Neural cell (in vitro differentiated cells): Measurements from ENCODE around the gene PGBD1. TPM values are rescaled to one million over a fixed set of nuclear protein-coding genes. Genes with fewer than 3 reads are reported as not detected.

Experiments used
- H2AFZ ChIP-seq: fragments of 200-600, 300-800 bp; sonication (generic), shearing (Covaris generic); 2 replicates; pipeline ENCODE4 v1.6.0; 2014; ENCODE audit warnings: low read depth, mild to moderate bottlenecking, antibody characterized with exemption, low read length, moderate library complexity
- H3F3A ChIP-seq: fragments of 200-600 bp; shearing (Covaris generic); 2 replicates; pipeline ENCODE4 v1.6.1; 2016; ENCODE audit warnings: mild to moderate bottlenecking, moderate library complexity, mixed read lengths, antibody characterized with exemption, low read length; ENCODE audit not compliant: insufficient read depth, poor library complexity, severe bottlenecking
- H3K27ac ChIP-seq: fragments of 200-600, 300-800 bp; sonication (generic), shearing (Covaris generic); 2 replicates; pipeline ENCODE4 v1.5.1; 2014; ENCODE audit warnings: mild to moderate bottlenecking, low read length, moderate library complexity
- H3K27me3 ChIP-seq: fragments of 300-800, 200-600 bp; sonication (generic), shearing (Covaris generic); 2 replicates; pipeline ENCODE4 v1.6.0; 2014; ENCODE audit warnings: mild to moderate bottlenecking, low read depth, low read length, moderate library complexity; ENCODE audit not compliant: insufficient read depth
- H3K36me3 ChIP-seq: fragments of 300-800, 200-600 bp; sonication (generic), shearing (Covaris generic); 2 replicates; pipeline ENCODE4 v1.5.1; 2014; ENCODE audit warnings: mild to moderate bottlenecking, antibody characterized with exemption, low read length, moderate library complexity; ENCODE audit not compliant: insufficient read depth
- H3K4me2 ChIP-seq: fragments of 300-800, 200-600 bp; sonication (generic), shearing (Covaris generic); 2 replicates; pipeline ENCODE4 v1.6.0; 2014; ENCODE audit warnings: mild to moderate bottlenecking, low read length
- H3K4me3 ChIP-seq: fragments of 300-800, 200-600 bp; sonication (generic), shearing (Covaris generic); 2 replicates; pipeline ENCODE4 v1.5.1; 2014; ENCODE audit warnings: mild to moderate bottlenecking, low read length, moderate library complexity
- H3K79me2 ChIP-seq: fragments of 200-600 bp; shearing (Covaris generic); replicated peaks from 2 replicates; pipeline ENCODE4 v1.6.0; 2014; ENCODE audit warnings: mild to moderate bottlenecking, low read length, moderate library complexity; ENCODE audit not compliant: insufficient read depth
- H3K9ac ChIP-seq: fragments of 300-800, 200-600 bp; sonication (generic), shearing (Covaris generic); 2 replicates; pipeline ENCODE4 v1.6.1; 2016; ENCODE audit warnings: mild to moderate bottlenecking, low read length, mixed read lengths
- H3K9me2 ChIP-seq: fragments of 200-600 bp; shearing (Covaris generic); 2 replicates; pipeline ENCODE4 v1.6.1; 2016; ENCODE audit warnings: mild to moderate bottlenecking, low read length, mixed read lengths; ENCODE audit not compliant: insufficient read depth
- H3K9me3 ChIP-seq: fragments of 200-600, 300-800 bp; sonication (generic), shearing (Covaris generic); 2 replicates; pipeline ENCODE4 v1.6.1; 2016; ENCODE audit warnings: mild to moderate bottlenecking, mixed run types, low read length, moderate library complexity, mixed read lengths
- H4K20me1 ChIP-seq: fragments of 200-600 bp; shearing (Covaris generic); 2 replicates; pipeline ENCODE4 v1.6.1; 2016; ENCODE audit warnings: mild to moderate bottlenecking, mixed run types; ENCODE audit not compliant: insufficient read depth
- CTCF ChIP-seq: fragments of 450-650 bp; IDR thresholded peaks from 2 replicates; pipeline ENCODE4 v1.5.1; 2014; ENCODE audit warnings: antibody characterized with exemption, mild to moderate bottlenecking, moderate library complexity; ENCODE audit not compliant: poor library complexity, severe bottlenecking
- EP300 ChIP-seq: fragments of 450-650 bp; conservative IDR thresholded peaks from 2 replicates; pipeline ENCODE4 v1.6.1; 2014; ENCODE audit warnings: antibody characterized with exemption, mild to moderate bottlenecking, moderate library complexity; ENCODE audit not compliant: poor library complexity, severe bottlenecking
- EZH2 ChIP-seq: fragments of 200-600, 300-800 bp; shearing (Covaris generic), sonication (generic); IDR thresholded peaks from 2 replicates; pipeline ENCODE4 v1.6.1; 2014; ENCODE audit warnings: antibody characterized with exemption, low read length, borderline replicate concordance, mild to moderate bottlenecking; ENCODE audit not compliant: insufficient read depth, poor library complexity, severe bottlenecking
- MXI1 ChIP-seq: fragments of 450-650 bp; conservative IDR thresholded peaks from 2 replicates; pipeline ENCODE4 v1.6.1; 2014; ENCODE audit warnings: antibody characterized with exemption, mild to moderate bottlenecking; ENCODE audit not compliant: poor library complexity, severe bottlenecking
- POLR2AphosphoS5 ChIP-seq: IDR thresholded peaks from 2 replicates; pipeline ENCODE4 v1.6.1; 2012
- RAD21 ChIP-seq: fragments of 450-650 bp; conservative IDR thresholded peaks from 2 replicates; pipeline ENCODE4 v1.6.1; 2014; ENCODE audit warnings: antibody characterized with exemption, mild to moderate bottlenecking, moderate library complexity
- REST ChIP-seq: IDR thresholded peaks from 2 replicates; pipeline ENCODE4 v1.6.1; 2012; ENCODE audit warnings: borderline replicate concordance
- SMC3 ChIP-seq: fragments of 450-650 bp; conservative IDR thresholded peaks from 2 replicates; pipeline ENCODE4 v1.6.1; 2014; ENCODE audit warnings: antibody characterized with exemption, mild to moderate bottlenecking, moderate library complexity; ENCODE audit not compliant: poor library complexity
- TAF1 ChIP-seq: IDR thresholded peaks from 2 replicates; pipeline ENCODE4 v1.6.1; 2012; ENCODE audit warnings: low read depth
- polyA plus RNA-seq: library from polyadenylated mRNA; depleted of rRNA; stranded (reverse); fragments of >200 nt; gene quantifications from 2 replicates; pipeline ENCODE4 v1.2.3, GENCODE V29; 2014

Gene PGBD1
- polyA plus RNA-seq, 1 donor from 2014 or later, result 32.3 TPM

DNA sequence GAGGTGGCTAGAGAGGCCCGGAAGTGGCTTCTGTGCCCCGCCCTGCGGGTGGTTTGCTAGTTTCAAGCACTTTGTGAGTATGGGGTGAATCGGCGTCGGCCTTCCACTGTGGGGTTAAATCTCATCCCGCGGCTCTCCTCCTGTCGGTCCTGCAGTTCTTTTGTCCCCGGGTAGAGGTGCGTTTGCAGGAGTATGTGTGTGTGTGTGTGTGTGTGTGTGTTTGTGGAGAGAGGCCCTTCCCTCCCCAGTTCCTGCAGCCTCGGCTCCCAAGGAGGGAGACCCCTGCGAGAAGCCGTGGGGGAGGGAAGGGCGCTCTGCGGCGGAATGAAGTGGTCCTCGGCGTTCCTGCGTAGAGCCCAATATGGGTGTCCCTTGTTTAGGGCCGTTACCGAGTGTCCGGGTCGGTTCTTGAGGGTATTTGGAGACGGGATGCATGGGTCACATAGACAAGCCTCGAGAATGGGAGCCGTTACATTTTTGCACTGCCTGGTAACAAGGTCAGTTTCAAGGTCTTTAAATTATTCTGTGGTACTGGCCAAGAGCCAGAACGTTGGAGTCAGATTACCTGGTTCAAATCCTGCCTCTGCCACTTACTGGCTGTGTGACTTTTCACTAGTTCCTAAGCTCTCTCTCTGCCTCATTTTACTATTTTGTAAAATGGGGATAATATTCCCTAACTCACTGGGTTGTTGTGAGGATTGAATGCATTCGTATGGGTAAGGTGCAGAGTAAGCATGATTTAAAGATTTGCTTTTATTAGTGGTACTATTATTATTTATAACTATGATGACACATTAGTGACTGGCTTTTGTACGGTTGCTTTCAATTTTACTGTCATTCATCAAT lies 68.7 kb downstream of the PGBD1 start, which contains the start of gene ZKSCAN3:
ZKSCAN3 (plus strand) TSS at position 56 of the 846 bp plus-strand sequence. CDS start 9,640 bp downstream, outside the sequence.
- H3K9me2 ChIP-seq, result no peaks in the 10 kb centered on the region
- no peaks in the 10 kb centered on the region for H4K20me1 ChIP-seq
- peak within 1 kb of the TSS; percentile 89 for H3K4me2 ChIP-seq
- H3K36me3 ChIP-seq, result no peaks in the 10 kb centered on the region
- no peak for TF ChIP-seq EZH2
- peak; percentile 94 for TF ChIP-seq TAF1
- TF ChIP-seq POLR2AphosphoS5, result peak; percentile 87
- TF ChIP-seq REST, result peak; percentile 72
- TF ChIP-seq CTCF, result no peak
- TF ChIP-seq MXI1, result peak; percentile 61
- TF ChIP-seq EP300, result no peak
- TF ChIP-seq RAD21, result no peak
- TF ChIP-seq SMC3, result peak; percentile 48
- H3K79me2 ChIP-seq, result peaks cover 30% of the 10 kb centered on the region
- H3K27me3 ChIP-seq, result no peaks in the 10 kb centered on the region
- peaks cover 3% of the 10 kb centered on the region for H3F3A ChIP-seq
- H2AFZ ChIP-seq, result peak within 1 kb of the TSS; percentile 87
- peak within 1 kb of the TSS; percentile 74 for H3K4me3 ChIP-seq
- peak within 1 kb of the TSS; percentile 86 for H3K9ac ChIP-seq
- H3K27ac ChIP-seq, result peak within 1 kb of the TSS; percentile 93
- no peaks in the 10 kb centered on the region for H3K9me3 ChIP-seq

GRCh38 chr6:28351087-28351486 lies 69.7 kb downstream of the PGBD1 start:
- no peak overlapping the region for H3K27ac ChIP-seq

More at GRCh38 chr6:28351087-28351486, 69.7 kb downstream of the PGBD1 start:
- H3K27me3 ChIP-seq, result no peaks in the 10 kb centered on the region
- peak overlapping the region; percentile 74 for H3K4me3 ChIP-seq
- H3F3A ChIP-seq, result peaks cover 3% of the 10 kb centered on the region
- no peak overlapping the region for H2AFZ ChIP-seq
- no peaks in the 10 kb centered on the region for H3K9me2 ChIP-seq
- TF ChIP-seq RAD21 (no peak), EP300 (no peak), MXI1 (no peak), REST (no peak), POLR2AphosphoS5 (no peak), TAF1 (no peak), EZH2 (no peak), SMC3 (no peak), CTCF (no peak)
- H3K79me2 ChIP-seq, result peaks cover 30% of the 10 kb centered on the region
- H3K36me3 ChIP-seq, result no peaks in the 10 kb centered on the region
- no peaks in the 10 kb centered on the region for H4K20me1 ChIP-seq
- peak overlapping the region; percentile 86 for H3K9ac ChIP-seq
- peak overlapping the region; percentile 89 for H3K4me2 ChIP-seq
- H3K9me3 ChIP-seq, result no peaks in the 10 kb centered on the region
